Hepatocyte (in vitro differentiated cells): ENCODE data around the gene TENM4. TPM values are rescaled to one million over a fixed set of nuclear protein-coding genes. Genes with fewer than 3 reads are reported as not detected.

Source experiments
- DNase-seq: peaks from one replicate; pipeline ENCODE4 v3.0.0-alpha.2; 2016; ENCODE audit warnings: low spot score
- H2AFZ ChIP-seq: fragments of 200-600 bp; sonication (generic); 2 replicates; pipeline ENCODE4 v1.6.0; 2016; ENCODE audit warnings: antibody characterized with exemption, mild to moderate bottlenecking
- H3K27ac ChIP-seq: fragments of 200-600 bp; sonication (generic); 2 replicates; pipeline ENCODE4 v1.5.1; 2016; ENCODE audit warnings: mild to moderate bottlenecking
- H3K27me3 ChIP-seq: fragments of 200-600 bp; sonication (generic); 2 replicates; pipeline ENCODE4 v1.6.1; 2016
- H3K36me3 ChIP-seq: fragments of 200-600 bp; sonication (generic); replicated peaks from 2 replicates; pipeline ENCODE4 v1.5.1; 2016; ENCODE audit warnings: low read depth; ENCODE audit not compliant: insufficient read depth
- H3K4me1 ChIP-seq: fragments of 200-600 bp; sonication (generic); 2 replicates; pipeline ENCODE4 v1.5.1; 2016; ENCODE audit warnings: mild to moderate bottlenecking, moderate library complexity; ENCODE audit not compliant: insufficient read depth
- H3K4me2 ChIP-seq: fragments of 200-600 bp; sonication (generic); 2 replicates; pipeline ENCODE4 v1.6.0; 2016
- H3K4me3 ChIP-seq: fragments of 200-600 bp; sonication (generic); 2 replicates; pipeline ENCODE4 v1.5.1; 2016; ENCODE audit warnings: mild to moderate bottlenecking
- H3K79me2 ChIP-seq: fragments of 200-600 bp; sonication (generic); 2 replicates; pipeline ENCODE4 v1.6.0; 2017; ENCODE audit warnings: mild to moderate bottlenecking
- H3K9me2 ChIP-seq: fragments of 200-600 bp; sonication (generic); replicated peaks from 2 replicates; pipeline ENCODE4 v1.6.0; 2017; ENCODE audit warnings: mild to moderate bottlenecking; ENCODE audit not compliant: insufficient read depth
- H3K9me3 ChIP-seq: fragments of 200-600 bp; sonication (generic); 2 replicates; pipeline ENCODE4 v1.5.1; 2016; ENCODE audit warnings: low read depth, mild to moderate bottlenecking
- H4K20me1 ChIP-seq: fragments of 200-600 bp; sonication (generic); 2 replicates; pipeline ENCODE4 v1.6.0; 2016; ENCODE audit warnings: mild to moderate bottlenecking; ENCODE audit not compliant: insufficient read depth, poor library complexity, severe bottlenecking
- CTCF ChIP-seq: fragments of 200-600 bp; sonication (generic); IDR thresholded peaks from 2 replicates; pipeline ENCODE4 v1.5.1; 2016; ENCODE audit warnings: antibody characterized with exemption, mild to moderate bottlenecking; ENCODE audit not compliant: poor library complexity
- EZH2 ChIP-seq: fragments of 200-600 bp; sonication (generic); IDR thresholded peaks from 2 replicates; pipeline ENCODE4 v1.6.1; 2016; ENCODE audit warnings: antibody characterized with exemption, mild to moderate bottlenecking, borderline replicate concordance
- EZH2phosphoT487 ChIP-seq: fragments of 200-600 bp; sonication (generic); IDR thresholded peaks from one replicate; pipeline ENCODE4 v1.6.1; 2018; ENCODE audit warnings: antibody characterized with exemption, mild to moderate bottlenecking, low read depth, moderate library complexity; ENCODE audit not compliant: unreplicated experiment, severe bottlenecking
- WGBS: methylation state at CpG from one replicate; pipeline ENCODE4 v1.1.6; 2016; ENCODE audit warnings: low lambda C conversion rate; ENCODE audit errors: missing lambda C conversion rate; 5-methylcytosine and 5-hydroxymethylcytosine counted together
- polyA plus RNA-seq: library from polyadenylated mRNA; unstranded; fragments of >200 nt; fragmentation: Nextera tagmentation; extraction: Ambion mirVana; gene quantifications from 2 replicates; pipeline ENCODE4 v1.2.1, GENCODE V29; 2016
- total RNA-seq: library from RNA; depleted of rRNA; stranded (reverse); fragments of >200 nt; gene quantifications from 2 replicates; pipeline ENCODE4 v1.2.3, GENCODE V29; 2014

TENM4 gene
- total and polyA plus RNA-seq, 2 experiments from 2014 or later = 18.4 to 18.7 TPM

GRCh38 chr11:78926633-78927338 is 514.0 kb downstream of the TENM4 start:
- no peaks in the 10 kb centered on the region for H4K20me1 ChIP-seq
- H2AFZ ChIP-seq = no peak overlapping the region
- no peak overlapping the region for H3K4me3 ChIP-seq
- H3K9me3 ChIP-seq = no peaks in the 10 kb centered on the region
- TF ChIP-seq CTCF (no peak), EZH2phosphoT487 (no peak), EZH2 (no peak)
- no peaks in the 10 kb centered on the region for H3K27me3 ChIP-seq
- no peak overlapping the region for H3K4me2 ChIP-seq
- H3K36me3 ChIP-seq = no peaks in the 10 kb centered on the region
- peak overlapping the region; percentile 41 for H3K27ac ChIP-seq
- WGBS = 36% methylated on average over 2 of the region's 2 CpGs
- no peaks in the 10 kb centered on the region for H3K79me2 ChIP-seq
- no peak for DNase-seq
- peaks cover 24% of the 10 kb centered on the region for H3K4me1 ChIP-seq
- no peaks in the 10 kb centered on the region for H3K9me2 ChIP-seq

- Histone ChIP-seq H3K4me1 (peaks cover 16% of the 10 kb centered on the region), H3K9me2 (no peaks in the 10 kb centered on the region), H3K36me3 (no peaks in the 10 kb centered on the region), H3K27ac (no peak overlapping the region), H3K27me3 (no peaks in the 10 kb centered on the region), H2AFZ (no peak overlapping the region), H3K9me3 (no peaks in the 10 kb centered on the region), H3K4me2 (no peak overlapping the region), H3K4me3 (no peak overlapping the region), H3K79me2 (no peaks in the 10 kb centered on the region), H4K20me1 (no peaks in the 10 kb centered on the region)
- DNase-seq = no peak
- 84% methylated on average over 2 of the region's 2 CpGs for WGBS
- TF ChIP-seq EZH2phosphoT487 (no peak), EZH2 (no peak), CTCF (no peak)
Observed at GRCh38 chr11:78925387-78925786, 515.4 kb downstream of the TENM4 start.

- Histone ChIP-seq H3K4me2 (no peak overlapping the region), H3K36me3 (no peaks in the 10 kb centered on the region), H4K20me1 (no peaks in the 10 kb centered on the region), H3K27ac (no peak overlapping the region), H3K9me3 (no peaks in the 10 kb centered on the region), H3K4me3 (no peak overlapping the region), H2AFZ (no peak overlapping the region), H3K27me3 (no peaks in the 10 kb centered on the region), H3K79me2 (no peaks in the 10 kb centered on the region), H3K4me1 (peaks cover 16% of the 10 kb centered on the region), H3K9me2 (no peaks in the 10 kb centered on the region)
- DNase-seq = no peak
- 93% methylated on average over 5 of the region's 5 CpGs for WGBS
- TF ChIP-seq EZH2phosphoT487 (no peak), EZH2 (no peak), CTCF (no peak)
Observed at GRCh38 chr11:78922859-78923625, 517.8 kb downstream of the TENM4 start.
